Mesenteric fat pad (tissue), 1 donor: Measurements from ENCODE around the gene DDX4. TPM values are rescaled to one million over a fixed set of nuclear protein-coding genes. Genes with fewer than 3 reads are reported as not detected.
"Not testable (repeated sequence)": the region's sequence is repeated elsewhere in the genome, so short reads cannot be mapped to it uniquely, and the experiment has no call there.

Source experiments
- DNase-seq: peaks from one replicate; pipeline ENCODE4 v3.0.0-alpha.2; 2020; ENCODE audit warnings: low spot score
- total RNA-seq: library from RNA; stranded (reverse); fragmentation: NEBNext Ultra II Directional; extraction: Animal tissue kit (Norgen Biotek cat#: 25700); gene quantifications from one replicate; pipeline ENCODE4 v1.2.1, GENCODE V29; 2021
- donor health status: DM: yes; HTN: yes; CAD: no.

DDX4 gene
- total RNA-seq, 1 donor from 2014 or later: not detected

DNA sequence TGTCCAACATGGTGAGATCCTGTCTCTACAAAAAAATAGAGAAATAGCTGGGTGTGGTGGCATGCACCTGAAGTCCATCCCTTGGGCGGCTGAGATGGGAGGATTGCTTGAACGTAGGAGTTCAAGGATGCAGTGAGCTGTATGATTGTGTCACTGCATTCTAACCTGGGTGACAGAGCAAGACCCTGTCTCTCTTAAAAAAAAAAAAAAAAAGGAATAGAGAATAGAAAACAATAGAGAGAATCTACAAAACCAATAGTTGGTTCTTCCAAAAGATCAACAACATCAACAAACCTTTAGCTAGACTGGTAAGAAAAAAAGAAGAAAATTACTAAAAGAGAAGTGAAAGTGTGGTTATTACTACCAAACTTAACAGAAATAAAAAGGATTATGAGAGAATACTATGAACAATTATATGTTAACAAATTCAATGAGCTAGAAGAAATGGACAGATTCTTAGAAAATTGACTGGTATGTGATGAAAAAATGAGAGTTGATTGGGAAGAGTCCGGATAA lies 17.6 kb upstream of the DDX4 start:
- DNase-seq: no peak

DNA sequence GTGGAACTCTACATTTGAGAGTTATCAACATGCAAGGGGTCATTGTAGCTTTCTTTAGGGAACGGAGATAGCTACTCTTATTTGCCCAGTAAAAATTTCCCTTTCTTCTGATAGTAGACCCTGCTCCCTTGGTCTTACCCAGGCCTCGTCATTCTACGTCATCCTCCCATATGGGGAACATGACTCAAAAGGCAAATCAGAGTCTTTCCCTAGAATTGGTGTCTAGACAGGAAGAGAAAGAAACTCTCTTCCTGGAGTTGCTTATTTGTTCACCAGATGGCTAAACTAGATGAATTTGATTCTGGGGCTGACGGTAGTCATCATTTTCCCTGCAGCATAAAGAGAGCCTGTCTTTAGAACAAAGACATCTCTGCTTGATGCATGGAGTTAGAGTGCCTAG lies 13.6 kb upstream of the DDX4 start:
- no peak for DNase-seq

DNA sequence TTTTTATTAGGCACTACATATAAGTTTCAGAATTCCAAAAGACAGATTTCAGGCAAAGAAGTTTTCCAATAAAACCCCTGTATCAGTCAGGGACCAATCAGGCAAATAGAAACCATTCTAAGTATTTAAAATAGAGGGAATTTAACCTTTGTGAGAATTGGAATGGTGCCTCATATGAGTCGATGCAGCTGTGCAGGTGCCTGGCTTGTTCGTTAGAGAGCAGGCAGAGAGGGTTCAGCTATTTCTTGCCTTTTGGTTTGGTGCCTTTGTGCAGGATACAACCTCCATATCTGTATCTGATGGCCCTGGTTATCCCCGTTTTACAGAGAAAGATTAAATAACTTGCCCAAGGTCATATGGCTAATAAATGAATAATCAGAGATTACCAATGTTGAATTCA lies 6.0 kb upstream of the DDX4 start:
- DNase-seq: no peak

DNA sequence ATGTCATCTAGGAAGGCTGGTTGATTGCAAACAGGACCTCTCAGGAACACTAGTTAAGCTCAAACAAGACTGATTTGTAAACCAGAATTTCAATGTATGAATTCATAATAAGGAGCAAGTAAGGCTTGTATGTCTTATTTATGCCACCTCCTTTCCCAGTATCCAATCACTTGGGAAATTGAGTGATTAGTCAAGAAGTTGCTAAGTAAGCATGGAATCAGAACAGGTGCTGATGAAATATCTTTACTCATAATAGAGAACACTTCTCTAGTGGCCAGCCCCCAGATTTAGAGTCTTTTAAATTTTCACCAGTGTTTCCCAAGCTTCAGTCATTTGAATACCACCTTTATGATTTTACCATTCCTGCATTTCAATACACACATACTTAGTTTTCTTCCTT lies 5.3 kb upstream of the DDX4 start:
- DNase-seq: no peak

DNA sequence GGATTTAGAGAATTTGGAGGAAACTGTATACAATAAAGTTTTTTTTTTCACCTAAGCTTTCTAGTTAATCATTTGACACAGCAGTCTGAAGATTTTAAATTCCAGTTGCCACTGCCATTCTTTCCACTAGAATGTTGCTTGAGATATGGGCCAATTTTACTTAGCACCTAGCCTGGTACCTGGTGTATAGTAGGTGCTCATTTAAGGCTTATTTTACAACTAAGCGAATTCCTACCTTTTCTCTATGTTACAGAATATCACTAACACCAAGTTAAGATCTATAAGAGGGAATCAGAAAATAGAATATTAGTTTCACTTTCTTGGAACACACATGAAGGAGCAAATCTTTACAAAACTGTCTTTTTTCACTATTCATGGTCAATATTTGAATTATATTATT lies 3.2 kb upstream of the DDX4 start:
- DNase-seq: no peak

DNA sequence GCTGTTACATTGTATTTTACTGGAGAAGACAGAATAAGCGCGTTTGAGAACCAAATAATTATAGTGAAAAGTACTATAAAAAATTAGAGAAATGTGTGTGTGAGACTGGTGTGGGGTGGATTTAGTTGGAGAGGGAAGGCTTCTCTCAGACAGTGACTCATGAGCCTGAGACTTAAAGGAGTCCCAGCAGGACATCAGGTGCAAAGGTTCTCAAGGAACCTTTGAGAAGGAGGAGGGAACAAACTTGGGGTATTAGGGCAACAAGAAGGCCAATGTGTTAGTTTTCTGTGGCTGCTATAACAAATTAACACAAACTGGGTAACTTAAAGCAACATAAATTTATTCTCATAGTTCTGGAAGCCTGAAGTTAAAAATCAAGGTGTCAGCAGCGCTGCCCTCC lies 4.9 kb downstream of the DDX4 start:
- DNase-seq: no peak

DNA sequence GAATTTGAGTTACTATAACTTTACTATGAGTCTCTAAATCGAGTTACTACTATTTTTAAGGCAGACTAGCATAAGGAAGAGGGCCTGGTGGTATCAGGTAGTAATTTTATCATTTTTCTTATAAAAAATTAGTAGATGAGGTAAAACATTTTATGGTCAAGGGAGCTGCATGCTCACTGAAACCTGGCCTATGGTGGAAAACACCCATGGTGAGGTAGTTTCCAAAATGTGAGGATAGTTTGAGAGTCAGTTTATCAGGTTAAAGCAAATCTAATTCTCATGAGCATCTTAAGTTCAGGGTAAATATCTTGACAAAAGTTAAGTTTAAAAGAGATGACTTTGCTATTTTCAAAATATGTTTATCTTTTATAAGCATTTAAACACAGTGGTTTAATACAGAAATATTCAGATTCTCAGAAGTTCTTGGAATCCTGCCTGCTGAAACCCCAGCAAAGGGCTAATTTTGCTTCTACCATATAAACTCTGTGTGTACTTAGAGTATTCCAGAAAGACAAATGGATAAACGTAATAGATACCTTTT lies 10.0 kb downstream of the DDX4 start:
- DNase-seq: no peak

DNA sequence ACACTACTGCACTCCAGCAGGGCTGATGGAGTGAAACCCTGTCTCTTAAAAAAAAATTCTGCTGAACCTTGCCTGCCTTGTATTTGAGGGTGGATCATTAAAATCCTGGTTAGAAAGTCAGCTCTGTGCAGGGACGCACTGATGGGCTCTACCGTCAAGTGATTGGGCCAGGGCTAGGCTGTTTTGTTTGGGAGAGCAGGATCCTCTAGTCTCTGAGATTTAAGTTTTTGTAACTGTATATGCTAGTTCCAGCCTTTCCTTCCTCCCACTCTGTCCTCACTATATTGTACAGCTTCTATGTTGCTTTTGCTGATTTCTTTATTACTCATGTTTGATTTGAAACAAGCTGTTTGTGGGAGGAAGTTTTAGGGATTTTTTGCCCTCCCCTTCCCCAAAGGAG lies 11.5 kb downstream of the DDX4 start:
- no peak for DNase-seq

DNA sequence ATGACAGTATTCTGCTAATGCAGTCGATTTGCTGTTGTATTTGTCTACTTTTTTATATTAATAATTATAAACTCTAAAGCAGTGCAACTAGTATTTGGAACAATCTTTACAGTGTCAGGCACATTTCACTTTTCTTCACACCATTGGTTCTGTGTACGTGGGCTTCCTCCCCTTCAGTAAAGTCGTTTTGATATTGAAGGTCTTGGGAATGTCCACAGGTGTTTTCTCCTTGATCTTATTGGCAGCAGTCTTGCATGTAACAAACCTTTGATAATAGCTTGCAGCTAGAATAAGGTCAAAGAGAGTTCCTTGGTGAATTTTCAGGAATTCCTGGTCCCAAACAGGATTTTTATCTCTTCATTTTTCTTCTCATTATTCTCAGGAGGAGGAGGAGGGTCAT lies 12.2 kb downstream of the DDX4 start:
- no peak for DNase-seq

DNA sequence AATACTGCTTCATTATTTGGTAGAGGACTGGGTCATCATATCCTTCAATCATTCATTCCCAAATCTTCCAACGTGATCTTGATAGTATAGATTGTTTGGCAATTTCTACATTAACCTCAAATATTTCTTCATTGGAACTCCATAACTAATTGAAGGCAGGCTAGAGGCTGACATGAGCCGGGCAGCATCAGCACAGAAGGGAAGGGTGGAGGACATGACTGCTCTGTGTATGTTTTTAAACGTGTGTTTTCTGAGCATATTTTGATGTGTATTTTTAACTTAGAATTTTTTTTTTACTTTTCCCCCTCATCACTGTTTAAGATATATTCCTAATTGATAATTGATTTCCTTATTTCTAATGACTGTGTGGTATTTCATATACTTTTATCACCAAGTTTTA lies 12.6 kb downstream of the DDX4 start:
- DNase-seq: no peak

DNA sequence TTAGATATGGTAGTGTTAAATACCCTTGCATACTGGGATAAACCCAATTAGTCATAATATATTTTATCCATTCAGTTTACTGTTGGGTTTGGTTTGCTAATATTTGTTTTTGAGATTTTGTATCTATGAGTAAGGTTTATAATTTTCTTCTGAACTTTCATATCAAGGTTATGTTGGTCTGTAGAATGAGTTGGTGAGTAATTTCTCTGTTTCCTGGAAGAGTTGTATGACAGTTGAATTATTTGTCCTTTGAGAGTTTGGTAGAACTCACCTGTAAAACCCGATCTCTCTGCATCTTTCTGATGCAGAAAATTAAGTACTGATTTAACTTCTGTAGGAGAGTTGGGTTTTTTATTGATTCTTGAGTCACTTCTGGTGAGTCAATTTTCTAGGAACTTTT lies 20.4 kb downstream of the DDX4 start:
- DNase-seq: no peak

DNA sequence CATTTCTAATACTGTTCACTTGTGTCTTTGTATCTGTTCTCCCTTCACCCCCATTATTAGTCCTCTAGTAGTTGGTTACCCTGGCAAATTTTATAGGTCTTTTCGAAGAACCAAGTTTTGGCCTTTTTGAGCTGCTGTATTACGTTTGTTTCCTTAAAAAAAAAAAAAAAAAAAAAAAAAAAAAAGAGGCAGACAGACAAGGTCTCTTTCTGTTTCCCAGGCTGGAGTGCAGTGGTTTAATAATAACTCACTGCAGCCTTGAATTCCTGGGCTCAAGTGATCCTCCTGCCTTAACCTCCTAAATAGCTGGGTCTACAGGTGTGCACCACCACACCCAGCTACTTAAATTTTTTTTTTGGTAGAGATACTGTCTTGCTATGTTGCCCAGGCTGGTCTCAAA lies 20.9 kb downstream of the DDX4 start:
- no peak for DNase-seq

DNA sequence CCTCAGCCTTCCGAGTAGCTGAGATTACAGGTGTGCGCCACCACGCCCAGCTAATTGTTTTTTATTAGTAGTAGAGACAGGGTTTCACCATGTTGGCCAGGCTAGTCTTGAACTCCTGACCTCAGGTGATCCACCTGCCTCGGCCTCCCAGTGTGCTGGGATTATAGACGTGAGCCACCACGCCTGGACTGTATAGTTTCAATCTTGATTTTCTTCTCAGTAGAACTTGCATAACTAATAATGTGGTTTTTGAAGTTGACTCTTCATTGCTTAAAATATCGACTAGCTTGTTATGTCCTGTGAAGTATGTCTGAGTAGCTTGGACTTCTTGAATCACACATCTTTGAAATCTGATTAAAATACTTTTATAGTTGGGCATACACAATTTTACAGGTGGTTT lies 23.9 kb downstream of the DDX4 start:
- DNase-seq: not testable (repeated sequence)

DNA sequence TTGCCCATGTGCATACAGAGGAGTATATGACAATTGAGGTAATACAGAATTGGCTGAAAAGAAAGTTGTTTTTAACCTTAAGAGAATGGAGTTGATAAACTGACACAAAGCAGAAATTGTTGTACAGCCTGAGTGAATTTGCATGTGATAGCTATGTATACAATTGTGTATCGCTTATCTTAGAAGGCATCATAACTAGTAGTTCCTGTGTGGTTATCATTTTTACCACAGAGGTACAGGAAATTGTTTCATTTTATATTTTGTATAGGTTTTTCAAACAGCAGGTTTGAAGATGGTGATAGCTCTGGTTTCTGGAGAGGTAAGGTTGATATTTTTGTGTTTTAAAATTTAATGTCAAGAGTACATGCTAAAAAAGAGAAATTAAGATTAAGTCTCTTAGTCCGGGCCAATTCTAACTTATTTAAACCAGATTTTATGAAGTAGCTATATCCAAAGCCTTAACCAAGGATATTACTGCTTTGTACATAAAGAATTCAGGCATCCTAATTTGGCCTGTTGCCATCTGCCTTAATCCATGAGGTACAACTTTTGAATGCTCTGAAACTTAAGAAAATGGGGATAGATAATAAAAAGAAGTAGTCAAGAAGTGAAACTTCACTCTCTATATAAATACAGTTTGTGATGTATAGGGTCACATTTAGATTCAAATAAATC lies 26.0 kb downstream of the DDX4 start:
- DNase-seq: no peak

DNA sequence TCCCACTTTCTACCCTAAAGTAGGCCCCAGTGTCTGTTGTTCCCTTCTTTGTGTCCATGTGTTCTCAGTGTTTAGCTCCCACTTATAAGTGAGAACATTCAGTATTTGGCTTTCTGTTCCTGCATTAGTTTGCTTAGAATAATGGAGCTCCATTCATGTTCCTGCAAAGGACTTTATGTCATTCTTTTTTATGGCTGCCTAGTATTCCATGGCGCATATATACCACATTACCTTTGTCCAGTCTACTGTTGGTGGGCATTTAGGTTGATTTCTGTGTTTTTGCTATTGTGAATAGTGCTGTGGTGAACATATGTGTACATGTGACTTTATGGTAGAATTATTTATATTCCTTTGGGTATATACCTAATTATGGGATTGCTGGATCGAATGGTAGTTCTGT lies 30.4 kb downstream of the DDX4 start:
- DNase-seq: no peak

DNA sequence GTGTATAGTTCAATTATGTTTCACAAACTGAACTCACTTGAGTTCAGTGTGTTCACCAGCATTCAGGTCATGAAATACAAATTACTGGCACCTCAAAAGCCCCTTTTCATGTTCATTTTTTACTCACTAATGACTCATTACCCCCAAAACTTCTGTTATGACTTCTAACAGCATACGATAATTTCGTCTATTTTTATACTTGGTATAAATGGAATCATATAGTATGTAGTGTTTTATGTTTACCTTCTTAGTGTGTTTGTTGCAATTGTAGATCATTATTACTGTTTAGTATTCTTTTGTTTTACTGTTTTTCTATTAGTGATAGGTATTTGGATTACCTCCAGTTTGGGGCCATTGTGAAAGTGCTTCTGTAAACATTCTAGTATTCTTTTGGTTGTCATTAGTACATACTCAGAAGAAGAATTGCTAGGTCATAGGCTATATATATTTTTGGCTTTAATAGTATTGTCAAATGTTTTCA lies 33.4 kb downstream of the DDX4 start:
- DNase-seq: no peak

DNA sequence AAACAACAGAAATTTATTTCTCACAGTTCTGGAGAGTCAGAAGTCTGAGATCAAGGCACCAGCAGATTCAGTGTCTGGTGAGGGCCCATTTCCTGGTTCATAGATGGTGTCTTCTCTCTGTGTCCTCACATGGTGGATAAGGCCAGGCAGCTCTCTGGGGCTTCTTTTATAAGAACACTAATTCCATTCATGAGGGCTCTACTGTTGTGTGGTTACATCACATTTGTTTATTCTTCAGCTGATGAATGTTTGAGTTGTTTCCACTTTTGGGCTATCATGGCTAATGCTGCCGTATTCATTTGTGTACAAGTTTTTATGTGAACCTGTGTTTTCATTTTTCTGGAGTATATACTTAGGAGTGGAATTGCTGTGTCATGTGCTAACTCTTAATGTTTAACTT lies 35.2 kb downstream of the DDX4 start:
- DNase-seq: no peak

DNA sequence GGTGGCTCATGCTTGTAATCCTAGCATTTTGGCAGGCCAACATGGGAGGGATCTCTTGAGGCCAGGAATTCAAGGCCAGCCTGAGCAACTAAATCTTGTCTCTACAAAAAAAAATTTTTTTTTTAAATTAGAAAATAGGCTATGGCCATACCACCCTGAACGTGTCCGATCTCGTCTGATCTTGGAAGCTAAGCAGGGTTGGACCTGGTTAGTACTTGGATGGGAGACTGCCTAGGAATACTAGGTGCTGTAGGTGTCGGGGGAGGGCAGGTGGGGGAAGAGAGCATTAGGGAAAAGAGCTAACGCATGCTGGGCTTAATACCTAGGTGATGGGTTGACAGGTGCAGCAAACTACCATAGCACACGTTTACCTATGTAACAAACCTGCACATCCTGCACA lies 39.5 kb downstream of the DDX4 start:
- DNase-seq: no peak

DNA sequence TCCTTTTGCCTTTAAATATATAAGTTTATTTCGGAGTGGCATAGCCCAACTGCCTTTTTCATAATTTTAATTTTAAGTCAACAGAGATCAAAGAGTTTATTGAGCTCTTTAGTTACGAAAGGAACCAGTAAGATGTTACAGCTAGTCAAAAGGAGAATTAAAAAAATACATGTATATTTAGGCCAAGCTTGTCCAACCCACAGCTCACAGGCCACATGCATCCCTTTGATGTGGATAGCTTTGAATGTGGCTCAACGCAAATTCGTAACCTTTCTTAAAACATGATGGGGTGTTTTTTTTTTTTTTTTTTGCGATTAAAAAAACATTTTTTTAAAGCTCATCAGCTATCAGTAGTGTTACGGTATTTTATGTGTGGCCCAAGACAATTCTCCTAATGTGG lies 63.1 kb downstream of the DDX4 start:
- no peak for DNase-seq

DNA sequence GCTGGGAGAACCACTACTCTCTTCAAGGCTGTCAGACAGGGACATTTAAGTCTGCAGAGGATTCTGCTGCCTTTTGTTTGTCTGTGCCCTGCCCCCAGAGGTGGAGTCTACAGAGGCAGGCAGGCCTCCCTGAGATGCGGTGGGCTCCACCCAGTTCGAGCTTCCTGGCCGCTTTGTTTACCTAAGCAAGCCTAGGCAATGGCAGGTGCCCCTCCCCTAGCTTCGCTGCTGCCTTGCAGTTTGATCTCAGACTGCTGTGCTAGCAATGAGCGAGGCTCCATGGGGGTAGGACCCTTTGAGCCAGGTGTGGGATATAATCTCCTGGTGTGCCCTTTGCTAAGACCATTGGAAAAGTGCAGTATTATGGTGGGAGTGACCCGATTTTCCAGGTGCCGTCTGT lies 71.0 kb downstream of the DDX4 start:
- not testable (repeated sequence) for DNase-seq

DNA sequence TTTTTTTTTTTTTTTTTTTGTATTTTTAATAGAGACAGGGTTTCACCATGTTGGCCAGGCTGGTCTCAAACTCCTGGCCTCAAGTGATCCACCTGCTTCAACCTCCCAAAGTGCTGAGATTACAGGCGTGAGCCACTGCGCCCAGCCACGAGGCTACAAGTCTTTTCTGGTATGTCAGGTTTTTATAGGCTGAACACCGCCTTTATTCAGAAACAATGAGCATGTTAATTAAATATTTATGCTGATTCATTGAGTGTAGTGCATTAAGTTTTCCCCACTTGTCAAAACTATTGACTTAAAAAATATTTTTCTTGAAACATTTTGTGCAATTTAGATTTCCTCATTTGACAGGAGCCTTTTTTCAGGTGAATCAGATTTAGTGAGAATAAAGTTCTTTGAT lies 78.1 kb downstream of the DDX4 start:
- DNase-seq: not testable (repeated sequence)

DNA sequence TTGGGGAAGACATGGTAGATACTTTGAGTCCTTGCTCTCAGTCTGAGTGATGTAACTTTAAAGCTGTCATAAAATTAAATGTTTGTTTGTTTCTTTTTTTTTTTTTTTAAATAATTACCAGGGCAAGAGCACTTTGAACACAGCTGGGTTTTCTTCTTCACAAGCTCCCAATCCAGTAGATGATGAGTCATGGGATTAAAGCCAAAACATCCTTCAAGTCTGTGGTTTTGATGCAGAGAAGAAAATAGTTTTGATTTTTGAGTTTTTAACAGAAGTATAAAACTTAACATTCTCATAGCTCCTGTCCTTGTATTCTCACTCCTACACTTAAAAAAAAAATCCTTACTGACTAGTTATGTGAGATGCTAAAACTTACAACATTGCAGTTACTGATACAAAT lies 78.5 kb downstream of the DDX4 start:
- DNase-seq: no peak

DNA sequence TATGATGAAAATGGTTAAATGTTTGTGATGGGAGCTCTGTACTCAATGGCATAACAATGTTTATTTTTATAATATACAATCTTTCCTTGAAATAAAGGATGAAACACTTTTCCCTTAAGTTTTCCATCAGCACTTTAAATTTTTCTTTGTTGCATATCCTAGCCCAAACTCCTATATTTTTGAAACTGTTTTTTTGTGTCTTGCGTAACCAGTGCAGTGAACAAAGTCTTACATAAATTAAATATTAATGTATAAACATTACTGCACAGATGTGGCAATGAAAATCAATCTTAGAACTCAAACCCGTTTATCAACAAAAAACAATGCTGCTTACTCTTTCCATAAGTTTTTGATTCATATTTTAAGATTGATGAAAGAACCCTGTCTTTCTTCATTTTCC lies 79.2 kb downstream of the DDX4 start:
- no peak for DNase-seq
